Endodermal cell (in vitro differentiated cells): ENCODE measurements around the gene SPON1. TPM values are rescaled to one million over a fixed set of nuclear protein-coding genes. Genes with fewer than 3 reads are reported as not detected.

Experiments used
- DNase-seq: peaks from one replicate; pipeline ENCODE4 v3.0.0-alpha.2; 2017
- H3K27ac ChIP-seq: 2 replicates; pipeline ENCODE4 v1.5.1; 2013; ENCODE audit warnings: mild to moderate bottlenecking, low read depth, low read length, moderate library complexity
- H3K27me3 ChIP-seq: 2 replicates; pipeline ENCODE4 v1.6.1; 2013; ENCODE audit warnings: mild to moderate bottlenecking, low read length, moderate library complexity; ENCODE audit not compliant: insufficient read depth, control insufficient read depth, poor library complexity, severe bottlenecking
- H3K36me3 ChIP-seq: 2 replicates; pipeline ENCODE4 v1.7.0; 2013; ENCODE audit warnings: mild to moderate bottlenecking, low read length, moderate library complexity; ENCODE audit not compliant: control insufficient read depth, insufficient read depth
- H3K4me1 ChIP-seq: one replicate; pipeline ENCODE4 v1.7.0; 2013; ENCODE audit warnings: low read length; ENCODE audit not compliant: control insufficient read depth, insufficient read depth
- H3K4me3 ChIP-seq: 2 replicates; pipeline ENCODE4 v1.5.1; 2013; ENCODE audit warnings: mild to moderate bottlenecking, low read length, moderate library complexity
- H3K9ac ChIP-seq: 2 replicates; pipeline ENCODE4 v1.6.1; 2013; ENCODE audit warnings: mild to moderate bottlenecking, low read length, moderate library complexity; ENCODE audit not compliant: poor library complexity, severe bottlenecking; ENCODE audit errors: extremely low read depth
- H3K9me3 ChIP-seq: 2 replicates; pipeline ENCODE4 v1.6.1; 2013; ENCODE audit warnings: mild to moderate bottlenecking, low read length, moderate library complexity; ENCODE audit not compliant: control insufficient read depth
- H3K27ac Mint-ChIP-seq: 2 replicates; pipeline ENCODE4 v1.8.0; 2020; ENCODE audit warnings: mixed read lengths
- H3K27me3 Mint-ChIP-seq: 2 replicates; pipeline ENCODE4 v1.8.0; 2021; ENCODE audit warnings: mild to moderate bottlenecking, mixed read lengths; ENCODE audit not compliant: insufficient read depth
- H3K36me3 Mint-ChIP-seq: 2 replicates; pipeline ENCODE4 v1.8.0; 2020; ENCODE audit warnings: low read depth, mixed read lengths
- H3K4me1 Mint-ChIP-seq: 2 replicates; pipeline ENCODE4 v1.8.0; 2020; ENCODE audit warnings: mixed read lengths
- H3K4me3 Mint-ChIP-seq: 2 replicates; pipeline ENCODE4 v1.8.0; 2020; ENCODE audit warnings: mild to moderate bottlenecking, moderate library complexity, mixed read lengths
- H3K9me3 Mint-ChIP-seq: 2 replicates; pipeline ENCODE4 v1.8.0; 2020; ENCODE audit warnings: mild to moderate bottlenecking, mixed read lengths
- WGBS, 2 experiments: methylation state at CpG; one replicate each; pipeline versions ENCODE4 v1.1.5 to v1.1.7; 2013; ENCODE audit warnings: missing lambda C conversion rate in 2 of 2, mixed read lengths in 1 of 2; ENCODE audit not compliant: insufficient coverage in 1 of 2, insufficient read length in 1 of 2; 5-methylcytosine and 5-hydroxymethylcytosine counted together
- total RNA-seq, 2 donors: library from RNA; stranded (reverse); fragmentation: NEBNext Ultra II Directional in 1 of 2; extraction: Animal tissue kit (Norgen Biotek cat#: 25700) in 1 of 2; gene quantifications; 2 replicates in 1 of 2; 3 replicates in 1 of 2; pipeline ENCODE4 v1.2.1, GENCODE V29; 2021
- TF ChIP-seq, protein P1 (sequence below): fragments of 200-600 bp; sonication (generic); conservative IDR thresholded peaks from 2 replicates; pipeline ENCODE4 v1.5.0; 2021; ENCODE audit warnings: antibody characterized with exemption, mild to moderate bottlenecking

Gene SPON1
- total RNA-seq, 2 donors from 2014 or later: 0.13 to 1.6 TPM

DNA sequence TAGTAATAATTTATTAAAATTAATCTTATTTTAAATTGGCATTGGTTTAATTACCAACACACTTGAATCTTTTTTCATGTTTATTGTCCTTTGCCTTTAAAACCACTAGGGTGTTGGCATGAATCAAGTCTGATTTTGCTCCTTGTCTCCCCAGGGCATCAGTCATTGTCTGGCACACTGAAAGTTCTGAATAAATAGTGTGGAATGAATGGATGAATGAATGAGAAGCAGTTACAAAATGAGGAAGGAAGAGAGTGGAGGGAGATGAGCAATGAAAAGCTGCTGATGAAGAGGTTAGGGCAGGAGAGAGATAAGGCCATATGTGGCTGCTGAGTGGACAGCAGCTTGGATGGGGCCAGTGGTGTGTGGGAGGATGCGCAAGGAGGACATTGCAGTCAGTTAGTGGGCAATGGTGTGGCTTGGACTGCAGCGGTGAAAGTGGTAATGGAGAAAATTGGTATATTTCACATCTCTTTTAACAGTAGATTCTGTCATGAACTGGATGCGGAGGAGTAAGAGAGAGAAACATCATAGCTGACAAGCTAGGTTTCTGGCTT is 132.0 kb downstream of the SPON1 start:
- 96% methylated on average over 3 of the region's 3 CpGs; no CpG with 5 or more reads in 1 of the 2 experiments for WGBS, 2 experiments
- H3K27me3 Mint-ChIP-seq: no peaks in the 10 kb centered on the region

DNA sequence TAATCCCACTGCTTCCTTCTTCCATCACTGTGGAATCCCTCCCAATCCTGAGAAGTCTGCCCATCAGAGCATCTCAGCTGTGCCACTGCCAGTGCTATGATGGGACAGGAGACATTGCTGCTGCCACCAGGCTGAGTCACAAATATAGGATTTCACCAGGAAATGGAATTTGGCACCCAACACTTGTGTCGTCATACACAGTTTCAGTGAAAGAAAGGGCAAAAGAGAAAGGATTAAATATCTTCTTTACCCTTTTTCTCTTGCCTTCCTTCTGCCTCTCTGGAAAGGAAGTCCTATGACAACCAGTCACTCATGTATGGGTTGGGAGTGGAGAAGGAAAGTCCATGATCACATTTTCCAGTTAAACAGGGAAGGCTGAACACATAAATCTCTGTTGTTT is 133.4 kb downstream of the SPON1 start:
- Mint-ChIP-seq H3K4me1 (no peaks in the 10 kb centered on the region), H3K27ac (no peak overlapping the region), H3K36me3 (no peaks in the 10 kb centered on the region), H3K9me3 (peaks cover under 1% of the 10 kb centered on the region), H3K4me3 (no peak overlapping the region), H3K27me3 (no peaks in the 10 kb centered on the region)
- H3K4me3 ChIP-seq: no peak overlapping the region
- H3K27me3 ChIP-seq: no peaks in the 10 kb centered on the region
- WGBS, 2 experiments: 88% methylated on average over 1 of the region's 1 CpG; no CpG with 5 or more reads in 1 of the 2 experiments
- no peaks in the 10 kb centered on the region for H3K36me3 ChIP-seq
- no peak overlapping the region for H3K9ac ChIP-seq
- no peak for DNase-seq
- H3K9me3 ChIP-seq: no peaks in the 10 kb centered on the region
- TF ChIP-seq, protein P1, sequence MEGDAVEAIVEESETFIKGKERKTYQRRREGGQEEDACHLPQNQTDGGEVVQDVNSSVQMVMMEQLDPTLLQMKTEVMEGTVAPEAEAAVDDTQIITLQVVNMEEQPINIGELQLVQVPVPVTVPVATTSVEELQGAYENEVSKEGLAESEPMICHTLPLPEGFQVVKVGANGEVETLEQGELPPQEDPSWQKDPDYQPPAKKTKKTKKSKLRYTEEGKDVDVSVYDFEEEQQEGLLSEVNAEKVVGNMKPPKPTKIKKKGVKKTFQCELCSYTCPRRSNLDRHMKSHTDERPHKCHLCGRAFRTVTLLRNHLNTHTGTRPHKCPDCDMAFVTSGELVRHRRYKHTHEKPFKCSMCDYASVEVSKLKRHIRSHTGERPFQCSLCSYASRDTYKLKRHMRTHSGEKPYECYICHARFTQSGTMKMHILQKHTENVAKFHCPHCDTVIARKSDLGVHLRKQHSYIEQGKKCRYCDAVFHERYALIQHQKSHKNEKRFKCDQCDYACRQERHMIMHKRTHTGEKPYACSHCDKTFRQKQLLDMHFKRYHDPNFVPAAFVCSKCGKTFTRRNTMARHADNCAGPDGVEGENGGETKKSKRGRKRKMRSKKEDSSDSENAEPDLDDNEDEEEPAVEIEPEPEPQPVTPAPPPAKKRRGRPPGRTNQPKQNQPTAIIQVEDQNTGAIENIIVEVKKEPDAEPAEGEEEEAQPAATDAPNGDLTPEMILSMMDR: no peak
- H3K27ac ChIP-seq: no peak overlapping the region
- no peaks in the 10 kb centered on the region for H3K4me1 ChIP-seq

More for the DNA sequence above, 132.0 kb downstream of the SPON1 start:
- no peaks in the 10 kb centered on the region for H3K4me1 ChIP-seq
- H3K9ac ChIP-seq: no peak overlapping the region
- H3K36me3 ChIP-seq: no peaks in the 10 kb centered on the region
- H3K27ac ChIP-seq: no peak overlapping the region
- Mint-ChIP-seq H3K4me1 (no peaks in the 10 kb centered on the region), H3K27ac (no peak overlapping the region), H3K4me3 (no peak overlapping the region), H3K9me3 (peaks cover 2% of the 10 kb centered on the region), H3K36me3 (no peaks in the 10 kb centered on the region)
- H3K9me3 ChIP-seq: no peaks in the 10 kb centered on the region
- no peaks in the 10 kb centered on the region for H3K27me3 ChIP-seq
- no peak for DNase-seq
- no peak overlapping the region for H3K4me3 ChIP-seq
- TF ChIP-seq, protein P1: no peak

DNA sequence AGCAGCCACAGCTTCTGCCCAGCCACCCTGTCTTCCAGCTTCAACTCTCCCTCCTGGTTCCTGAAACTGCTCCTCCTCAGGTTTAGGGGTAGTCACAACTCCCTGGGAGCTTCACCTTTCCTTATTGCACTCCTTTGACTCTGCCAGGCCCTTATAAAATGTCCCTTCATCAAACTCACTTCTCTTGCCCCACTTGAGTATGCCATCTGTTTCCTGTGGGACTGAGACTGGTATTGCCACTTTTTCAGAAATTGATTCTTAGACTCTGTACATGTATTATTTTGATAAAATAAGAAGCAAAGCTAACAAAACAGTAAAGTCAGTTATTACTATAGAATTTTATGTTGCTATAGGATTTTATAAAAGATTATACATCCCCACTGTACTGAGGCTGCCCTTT is 134.1 kb downstream of the SPON1 start:
- no peak overlapping the region for H3K9ac ChIP-seq
- H3K4me1 Mint-ChIP-seq: no peaks in the 10 kb centered on the region
- H3K27ac Mint-ChIP-seq: no peak overlapping the region
- H3K36me3 Mint-ChIP-seq: no peaks in the 10 kb centered on the region
- no peak overlapping the region for H3K4me3 Mint-ChIP-seq
- H3K27me3 ChIP-seq: no peaks in the 10 kb centered on the region
- no peaks in the 10 kb centered on the region for H3K27me3 Mint-ChIP-seq
- H3K9me3 Mint-ChIP-seq: no peaks in the 10 kb centered on the region
- no peak overlapping the region for H3K27ac ChIP-seq
- no peaks in the 10 kb centered on the region for H3K36me3 ChIP-seq
- H3K4me3 ChIP-seq: no peak overlapping the region
- TF ChIP-seq, protein P1: no peak
- DNase-seq: no peak
- no peaks in the 10 kb centered on the region for H3K9me3 ChIP-seq
- H3K4me1 ChIP-seq: no peaks in the 10 kb centered on the region
